ENCODE measurements around the gene CACNA1C.

- TF ChIP-seq POLR2A (IDR thresholded peaks at IDR 0.05): no peak
- TF ChIP-seq EP300 (IDR thresholded peaks at IDR 0.05): no peak
Observed at GRCh38 chr12:2273288-2273687, 220.5 kb downstream of the CACNA1C start.

Measured in tibial nerve (tissue), 3 donors.